ENCODE results near the gene BZW1. TPM values are rescaled to one million over a fixed set of nuclear protein-coding genes. Genes with fewer than 3 reads are reported as not detected.

BZW1 gene
- total RNA-seq, 1 donor from 2014 or later: 225 TPM

- no peak for DNase-seq
These were observed 27.8 kb downstream of the BZW1 start for GRCh38 chr2:200839513-200839912.

- no peak for DNase-seq
These were observed 32.6 kb downstream of the BZW1 start for GRCh38 chr2:200843993-200844948.

GRCh38 chr2:200845194-200845593, 33.5 kb downstream of the BZW1 start:
- no peak for DNase-seq

GRCh38 chr2:200845669-200846325, 34.1 kb downstream of the BZW1 start:
- DNase-seq: no peak

- no peak for DNase-seq
These were observed 35.6 kb downstream of the BZW1 start for GRCh38 chr2:200847269-200847668.

- DNase-seq: no peak
These were observed 36.2 kb downstream of the BZW1 start for GRCh38 chr2:200847939-200848338.

GRCh38 chr2:200850512-200851256, 39.0 kb downstream of the BZW1 start:
- DNase-seq: no peak

- DNase-seq: no peak
These were observed 39.9 kb downstream of the BZW1 start for GRCh38 chr2:200851398-200852248.

- no peak for DNase-seq
These were observed 40.9 kb downstream of the BZW1 start for GRCh38 chr2:200852605-200853004.

GRCh38 chr2:200856806-200857205, 45.1 kb downstream of the BZW1 start:
- DNase-seq: no peak

- DNase-seq: no peak
These were observed 48.5 kb downstream of the BZW1 start for GRCh38 chr2:200860092-200860795.

GRCh38 chr2:200861617-200862155, 50.0 kb downstream of the BZW1 start:
- DNase-seq: peak; percentile 29

- DNase-seq: peak; percentile 68
These were observed 50.9 kb downstream of the BZW1 start for GRCh38 chr2:200862532-200863000.

- peak; percentile 58 for DNase-seq
These were observed 52.1 kb downstream of the BZW1 start for GRCh38 chr2:200863782-200864175.

GRCh38 chr2:200864176-200865034, 52.7 kb downstream of the BZW1 start, which contains the start of gene CLK1:
Gene CLK1 (minus strand): TSS chr2:200864658. CDS start chr2:200861862, 2,796 bp downstream.
- DNase-seq: peak; percentile 94

GRCh38 chr2:200869014-200869413, 57.3 kb downstream of the BZW1 start:
- no peak for DNase-seq

GRCh38 chr2:200871151-200871550, 59.4 kb downstream of the BZW1 start:
- DNase-seq: no peak

- DNase-seq: no peak
These were observed 61.9 kb downstream of the BZW1 start for GRCh38 chr2:200873560-200873959.

Data from skin of body (tissue), 2 donors.